ENCODE data around the gene PTPRZ1.

The PTPRZ1 gene

GRCh38 chr7:121954803-121955202 lies 81.8 kb downstream of the PTPRZ1 start:
- DNase-seq (ENCODE audit: low spot score) = no peak

- no peak for DNase-seq (ENCODE audit: low spot score)
These were observed 84.7 kb downstream of the PTPRZ1 start for GRCh38 chr7:121957626-121958025.

- DNase-seq (ENCODE audit: low spot score) = no peak
These were observed 87.7 kb downstream of the PTPRZ1 start for GRCh38 chr7:121960678-121961077.

- no peak for DNase-seq (ENCODE audit: low spot score)
These were observed 88.3 kb downstream of the PTPRZ1 start for GRCh38 chr7:121961089-121961867.

GRCh38 chr7:121966276-121966934 lies 93.4 kb downstream of the PTPRZ1 start:
- DNase-seq (ENCODE audit: low spot score) = no peak

GRCh38 chr7:121966935-121967332 lies 94.0 kb downstream of the PTPRZ1 start:
- DNase-seq (ENCODE audit: low spot score) = no peak

GRCh38 chr7:121985476-121986030 lies 112.6 kb downstream of the PTPRZ1 start:
- DNase-seq (ENCODE audit: low spot score) = no peak

GRCh38 chr7:121992068-121992467 lies 119.1 kb downstream of the PTPRZ1 start:
- DNase-seq (ENCODE audit: low spot score) = no peak

- DNase-seq (ENCODE audit: low spot score) = peak; percentile 93
These were observed 121.9 kb downstream of the PTPRZ1 start for GRCh38 chr7:121994625-121995410.

- peak; percentile 69 for DNase-seq (ENCODE audit: low spot score)
These were observed 133.7 kb downstream of the PTPRZ1 start for GRCh38 chr7:122006687-122007086.

GRCh38 chr7:122010116-122010515 lies 137.2 kb downstream of the PTPRZ1 start:
- no peak for DNase-seq (ENCODE audit: low spot score)

- no peak for DNase-seq (ENCODE audit: low spot score)
These were observed 140.1 kb downstream of the PTPRZ1 start for GRCh38 chr7:122013065-122013464.

- DNase-seq (ENCODE audit: low spot score) = no peak
These were observed 140.7 kb downstream of the PTPRZ1 start for GRCh38 chr7:122013630-122014029.

- DNase-seq (ENCODE audit: low spot score) = no peak
These were observed 141.7 kb downstream of the PTPRZ1 start for GRCh38 chr7:122014697-122015096.

GRCh38 chr7:122018032-122018431 lies 145.1 kb downstream of the PTPRZ1 start:
- DNase-seq (ENCODE audit: low spot score) = no peak

GRCh38 chr7:122027058-122027457 lies 154.1 kb downstream of the PTPRZ1 start:
- DNase-seq (ENCODE audit: low spot score) = no peak

GRCh38 chr7:122033641-122034040 lies 160.7 kb downstream of the PTPRZ1 start:
- DNase-seq (ENCODE audit: low spot score) = no peak

- no peak for DNase-seq (ENCODE audit: low spot score)
These were observed 162.9 kb downstream of the PTPRZ1 start for GRCh38 chr7:122035876-122036275.

GRCh38 chr7:122038134-122038533 lies 165.2 kb downstream of the PTPRZ1 start:
- DNase-seq (ENCODE audit: low spot score) = no peak

GRCh38 chr7:122038904-122039303 lies 165.9 kb downstream of the PTPRZ1 start:
- DNase-seq (ENCODE audit: low spot score) = peak; percentile 6

- no peak for DNase-seq (ENCODE audit: low spot score)
These were observed 167.2 kb downstream of the PTPRZ1 start for GRCh38 chr7:122040147-122040546.

GRCh38 chr7:122046402-122046801 lies 173.4 kb downstream of the PTPRZ1 start:
- no peak for DNase-seq (ENCODE audit: low spot score)

- no peak for DNase-seq (ENCODE audit: low spot score)
These were observed 181.4 kb downstream of the PTPRZ1 start for GRCh38 chr7:122054393-122054792.

Data from COLO829 (cell line).